ENCODE measurements around the gene SYS1. TPM values are rescaled to one million over a fixed set of nuclear protein-coding genes. Genes with fewer than 3 reads are reported as not detected.

Gene SYS1
- polyA plus RNA-seq, 1 donor from 2014 or later, result 16.1 TPM

- Histone ChIP-seq H4K20me1 (ENCODE audit: insufficient read depth) (no peaks in the 10 kb centered on the region), H3K9me3 (ENCODE audit: low read length) (no peaks in the 10 kb centered on the region), H3K79me2 (replicated peaks; ENCODE audit: insufficient read depth, low read length) (no peaks in the 10 kb centered on the region), H3K4me3 (ENCODE audit: low read length) (no peak overlapping the region), H3K9me2 (ENCODE audit: insufficient read depth, low read length) (no peaks in the 10 kb centered on the region), H3K27ac (ENCODE audit: low read length) (no peak overlapping the region), H2AFZ (ENCODE audit: low read depth, low read length) (no peak overlapping the region), H3K4me2 (ENCODE audit: low read length) (no peak overlapping the region), H3F3A (ENCODE audit: insufficient read depth, low read length, poor library complexity, severe bottlenecking) (no peaks in the 10 kb centered on the region), H3K36me3 (ENCODE audit: insufficient read depth, low read length) (no peaks in the 10 kb centered on the region), H3K9ac (ENCODE audit: low read length) (no peak overlapping the region), H3K27me3 (ENCODE audit: insufficient read depth, low read depth, low read length) (peaks cover 10% of the 10 kb centered on the region)
- TF ChIP-seq MXI1 (conservative IDR thresholded peaks at IDR 0.05; ENCODE audit: poor library complexity, severe bottlenecking) (no peak), REST (IDR thresholded peaks at IDR 0.05; ENCODE audit: borderline replicate concordance) (no peak), TAF1 (IDR thresholded peaks at IDR 0.05; ENCODE audit: low read depth) (no peak), EZH2 (IDR thresholded peaks at IDR 0.05; ENCODE audit: borderline replicate concordance, insufficient read depth, low read length, poor library complexity, severe bottlenecking) (no peak), POLR2AphosphoS5 (IDR thresholded peaks at IDR 0.05) (no peak), EP300 (conservative IDR thresholded peaks at IDR 0.05; ENCODE audit: poor library complexity, severe bottlenecking) (no peak), RAD21 (conservative IDR thresholded peaks at IDR 0.05) (no peak), CTCF (IDR thresholded peaks at IDR 0.05; ENCODE audit: poor library complexity, severe bottlenecking) (no peak), SMC3 (conservative IDR thresholded peaks at IDR 0.05; ENCODE audit: poor library complexity) (no peak)
Measured at GRCh38 chr20:45342855-45343531, 20.0 kb upstream of the SYS1 start.

GRCh38 chr20:45343532-45344167 lies 19.3 kb upstream of the SYS1 start:
- Histone ChIP-seq H3F3A (ENCODE audit: insufficient read depth, low read length, poor library complexity, severe bottlenecking) (no peaks in the 10 kb centered on the region), H3K9me2 (ENCODE audit: insufficient read depth, low read length) (no peaks in the 10 kb centered on the region), H3K79me2 (replicated peaks; ENCODE audit: insufficient read depth, low read length) (no peaks in the 10 kb centered on the region), H4K20me1 (ENCODE audit: insufficient read depth) (no peaks in the 10 kb centered on the region), H3K9ac (ENCODE audit: low read length) (no peak overlapping the region), H3K9me3 (ENCODE audit: low read length) (no peaks in the 10 kb centered on the region), H3K36me3 (ENCODE audit: insufficient read depth, low read length) (no peaks in the 10 kb centered on the region), H3K27me3 (ENCODE audit: insufficient read depth, low read depth, low read length) (peaks cover 14% of the 10 kb centered on the region), H3K4me3 (ENCODE audit: low read length) (no peak overlapping the region), H2AFZ (ENCODE audit: low read depth, low read length) (no peak overlapping the region), H3K4me2 (ENCODE audit: low read length) (no peak overlapping the region), H3K27ac (ENCODE audit: low read length) (no peak overlapping the region)
- no peak for TF ChIP-seq EP300 (conservative IDR thresholded peaks at IDR 0.05; ENCODE audit: poor library complexity, severe bottlenecking)

All from neural cell (in vitro differentiated cells).